ENCODE measurements around the gene GINS1. TPM values are rescaled to one million over a fixed set of nuclear protein-coding genes. Genes with fewer than 3 reads are reported as not detected.

GINS1 gene
- total RNA-seq, 2 experiments from 2014 or later, result 22.8 to 29.9 TPM

DNA sequence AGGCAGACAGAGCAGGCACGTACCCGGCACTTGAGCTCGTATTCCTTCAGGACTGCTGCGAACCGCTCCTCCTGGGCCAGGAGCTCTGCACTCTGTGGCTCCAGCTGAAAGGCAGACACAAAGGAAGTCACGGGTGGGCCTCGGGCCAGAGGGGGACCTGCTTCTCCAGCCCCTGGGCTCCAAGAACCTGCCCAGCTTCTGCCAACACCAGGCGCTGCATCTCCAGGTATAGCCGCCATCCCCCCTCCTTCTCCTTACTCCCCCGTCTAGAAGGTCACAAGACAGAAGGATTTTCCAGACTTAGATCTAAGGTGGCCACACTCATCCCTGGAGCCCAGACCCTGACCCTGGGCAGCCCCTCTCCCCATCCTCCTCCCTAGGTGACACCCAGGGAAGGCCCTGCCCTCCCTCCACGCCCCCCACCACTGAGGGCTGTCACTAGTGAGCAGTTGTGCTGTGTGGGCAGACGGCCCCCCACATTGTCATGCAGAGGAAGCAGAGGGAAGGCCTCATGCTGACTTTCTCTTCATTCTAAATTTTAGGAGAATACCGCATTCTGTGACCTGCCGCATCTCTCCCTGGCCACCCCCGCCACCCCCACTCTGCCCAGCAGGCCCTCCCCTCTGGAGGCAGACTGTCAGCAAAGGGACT is 81.9 kb downstream of the GINS1 start:
- POLR2A ChIA-PET, result no interaction called here
- BruUV-seq (replicated peaks), result no TSS peak
- Histone ChIP-seq H3K79me2 (ENCODE audit: insufficient read depth, low read depth, low read length) (no peaks in the 10 kb centered on the region), H3K4me2 (ENCODE audit: low read length) (no peak overlapping the region), H3K9me2 (ENCODE audit: insufficient read depth, low read length) (no peaks in the 10 kb centered on the region), H3K9me3 (ENCODE audit: low read length) (no peaks in the 10 kb centered on the region), H4K20me1 (ENCODE audit: insufficient read depth, low read length) (no peaks in the 10 kb centered on the region), H2AFZ (ENCODE audit: low read length) (no peak overlapping the region), H3K4me1 (ENCODE audit: insufficient read depth, low read length, poor library complexity, severe bottlenecking) (peaks cover 5% of the 10 kb centered on the region), H3K4me3 (ENCODE audit: low read depth, low read length, poor library complexity, severe bottlenecking) (no peak overlapping the region), H3K36me3 (ENCODE audit: insufficient read depth, low read length) (no peaks in the 10 kb centered on the region), H3K27ac (ENCODE audit: low read depth, low read length, poor library complexity, severe bottlenecking) (no peak overlapping the region)
- DNase-seq (ENCODE audit: low spot score), result no peak
- CTCF ChIA-PET (ENCODE audit: unreplicated experiment), result no interaction called here
- TF ChIP-seq, protein P1, sequence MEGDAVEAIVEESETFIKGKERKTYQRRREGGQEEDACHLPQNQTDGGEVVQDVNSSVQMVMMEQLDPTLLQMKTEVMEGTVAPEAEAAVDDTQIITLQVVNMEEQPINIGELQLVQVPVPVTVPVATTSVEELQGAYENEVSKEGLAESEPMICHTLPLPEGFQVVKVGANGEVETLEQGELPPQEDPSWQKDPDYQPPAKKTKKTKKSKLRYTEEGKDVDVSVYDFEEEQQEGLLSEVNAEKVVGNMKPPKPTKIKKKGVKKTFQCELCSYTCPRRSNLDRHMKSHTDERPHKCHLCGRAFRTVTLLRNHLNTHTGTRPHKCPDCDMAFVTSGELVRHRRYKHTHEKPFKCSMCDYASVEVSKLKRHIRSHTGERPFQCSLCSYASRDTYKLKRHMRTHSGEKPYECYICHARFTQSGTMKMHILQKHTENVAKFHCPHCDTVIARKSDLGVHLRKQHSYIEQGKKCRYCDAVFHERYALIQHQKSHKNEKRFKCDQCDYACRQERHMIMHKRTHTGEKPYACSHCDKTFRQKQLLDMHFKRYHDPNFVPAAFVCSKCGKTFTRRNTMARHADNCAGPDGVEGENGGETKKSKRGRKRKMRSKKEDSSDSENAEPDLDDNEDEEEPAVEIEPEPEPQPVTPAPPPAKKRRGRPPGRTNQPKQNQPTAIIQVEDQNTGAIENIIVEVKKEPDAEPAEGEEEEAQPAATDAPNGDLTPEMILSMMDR (conservative IDR thresholded peaks at IDR 0.05; ENCODE audit: low read length), result no peak
- TF ChIP-seq EZH2phosphoT487 (IDR thresholded peaks at IDR 0.05; ENCODE audit: borderline replicate concordance, low read depth, low read length), result no peak
- intact Hi-C loops (cut with micrococcal nuclease; ENCODE audit: unreplicated experiment), result no loop called here

DNA sequence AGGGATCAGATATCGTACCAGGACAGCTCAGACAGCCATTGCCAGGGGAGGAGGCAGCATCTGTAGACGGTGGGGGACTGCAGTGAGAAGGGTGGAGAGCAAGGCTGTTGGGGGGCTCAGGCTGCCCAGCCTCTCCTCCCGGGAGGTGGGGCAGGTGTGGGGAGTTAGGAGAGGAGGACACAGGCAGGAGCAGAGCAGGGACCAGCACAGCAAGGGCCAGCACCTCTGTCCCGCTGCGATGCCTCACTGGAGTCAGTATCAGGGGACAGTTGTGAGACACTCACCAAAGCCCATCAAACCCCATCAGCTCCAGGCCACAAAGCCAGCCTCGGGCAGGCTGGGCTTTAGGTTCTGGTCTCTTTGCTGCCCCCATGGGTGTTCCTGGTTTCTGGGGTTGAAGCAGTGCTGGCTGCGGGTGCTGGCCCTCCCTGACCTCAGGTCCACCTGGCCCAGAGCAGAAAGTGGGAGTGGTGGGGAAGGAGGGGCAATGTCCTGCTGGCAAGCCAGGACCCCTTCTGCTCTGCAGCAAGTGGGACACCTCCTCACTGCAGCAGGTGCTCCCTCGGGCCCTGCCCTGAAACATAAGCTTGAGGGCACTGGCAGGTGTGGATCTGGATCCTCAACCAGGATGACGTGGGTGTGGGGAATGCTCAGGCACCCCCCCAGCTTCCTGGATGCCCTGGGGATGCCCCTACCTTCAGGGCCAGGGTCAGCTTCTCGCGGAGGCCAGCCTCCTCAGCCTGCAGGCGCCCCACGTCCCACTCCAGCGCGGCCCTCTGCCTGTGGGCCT is 83.4 kb downstream of the GINS1 start:
- H3K27ac ChIP-seq (ENCODE audit: low read depth, low read length, poor library complexity, severe bottlenecking), result no peak overlapping the region
- no peak overlapping the region for H3K4me3 ChIP-seq (ENCODE audit: low read depth, low read length, poor library complexity, severe bottlenecking)
- no peaks in the 10 kb centered on the region for H3K79me2 ChIP-seq (ENCODE audit: insufficient read depth, low read depth, low read length)
- intact Hi-C loops (cut with micrococcal nuclease; ENCODE audit: unreplicated experiment), result no loop called here
- ChIA-PET POLR2A (no interaction called here), CTCF (ENCODE audit: unreplicated experiment) (no interaction called here)
- no peaks in the 10 kb centered on the region for H4K20me1 ChIP-seq (ENCODE audit: insufficient read depth, low read length)
- TF ChIP-seq, protein P1 (conservative IDR thresholded peaks at IDR 0.05; ENCODE audit: low read length), result no peak
- no peak for TF ChIP-seq EZH2phosphoT487 (IDR thresholded peaks at IDR 0.05; ENCODE audit: borderline replicate concordance, low read depth, low read length)
- H3K9me3 ChIP-seq (ENCODE audit: low read length), result no peaks in the 10 kb centered on the region
- no peaks in the 10 kb centered on the region for H3K9me2 ChIP-seq (ENCODE audit: insufficient read depth, low read length)
- no peak overlapping the region for H3K4me2 ChIP-seq (ENCODE audit: low read length)
- H2AFZ ChIP-seq (ENCODE audit: low read length), result no peak overlapping the region
- no TSS peak for BruUV-seq (replicated peaks)
- no peaks in the 10 kb centered on the region for H3K36me3 ChIP-seq (ENCODE audit: insufficient read depth, low read length)
- H3K4me1 ChIP-seq (ENCODE audit: insufficient read depth, low read length, poor library complexity, severe bottlenecking), result no peaks in the 10 kb centered on the region
- DNase-seq (ENCODE audit: low spot score), result no peak

DNA sequence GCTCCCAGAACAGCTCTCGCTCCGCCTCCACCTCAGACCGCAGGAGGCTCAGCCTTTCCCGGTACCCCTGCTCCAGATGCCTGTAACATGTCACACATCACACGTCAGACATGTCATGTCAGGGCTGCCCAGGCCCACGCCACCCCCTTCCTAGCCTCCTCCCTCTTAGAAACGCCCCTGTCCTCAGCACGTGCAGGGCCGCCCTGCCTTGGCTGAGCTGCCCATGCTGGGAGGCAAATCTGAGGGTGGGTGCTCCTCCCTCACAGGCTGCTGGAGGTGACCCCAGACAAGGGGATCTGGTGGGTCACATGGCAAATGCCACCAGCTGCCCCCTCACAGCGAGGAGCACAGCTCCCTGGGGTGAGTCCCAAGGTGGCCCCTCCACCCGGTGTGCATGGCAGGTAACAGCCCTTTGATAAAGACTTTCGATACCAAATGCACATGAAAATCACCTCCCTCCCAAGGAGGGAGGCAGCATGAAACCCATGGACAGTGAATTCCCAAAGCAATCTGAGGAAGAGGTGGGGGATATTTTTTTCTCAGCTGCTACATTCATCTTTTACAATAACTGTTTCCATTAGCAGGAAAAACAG is 84.1 kb downstream of the GINS1 start:
- intact Hi-C loops (cut with micrococcal nuclease; ENCODE audit: unreplicated experiment), result no loop called here
- no peak for DNase-seq (ENCODE audit: low spot score)
- Histone ChIP-seq H3K79me2 (ENCODE audit: insufficient read depth, low read depth, low read length) (no peaks in the 10 kb centered on the region), H3K36me3 (ENCODE audit: insufficient read depth, low read length) (no peaks in the 10 kb centered on the region), H2AFZ (ENCODE audit: low read length) (no peak overlapping the region), H3K4me2 (ENCODE audit: low read length) (no peak overlapping the region), H3K4me3 (ENCODE audit: low read depth, low read length, poor library complexity, severe bottlenecking) (no peak overlapping the region), H3K9me2 (ENCODE audit: insufficient read depth, low read length) (no peaks in the 10 kb centered on the region), H3K4me1 (ENCODE audit: insufficient read depth, low read length, poor library complexity, severe bottlenecking) (no peaks in the 10 kb centered on the region), H4K20me1 (ENCODE audit: insufficient read depth, low read length) (no peaks in the 10 kb centered on the region), H3K27ac (ENCODE audit: low read depth, low read length, poor library complexity, severe bottlenecking) (no peak overlapping the region), H3K9me3 (ENCODE audit: low read length) (no peaks in the 10 kb centered on the region)
- TF ChIP-seq, protein P1 (conservative IDR thresholded peaks at IDR 0.05; ENCODE audit: low read length), result no peak
- TF ChIP-seq EZH2phosphoT487 (IDR thresholded peaks at IDR 0.05; ENCODE audit: borderline replicate concordance, low read depth, low read length), result no peak
- ChIA-PET CTCF (ENCODE audit: unreplicated experiment) (no interaction called here), POLR2A (no interaction called here)
- no TSS peak for BruUV-seq (replicated peaks)

Data from OCI-LY7 (cell line).